ENCODE measurements around the gene GSE1.

The GSE1 gene

DNA sequence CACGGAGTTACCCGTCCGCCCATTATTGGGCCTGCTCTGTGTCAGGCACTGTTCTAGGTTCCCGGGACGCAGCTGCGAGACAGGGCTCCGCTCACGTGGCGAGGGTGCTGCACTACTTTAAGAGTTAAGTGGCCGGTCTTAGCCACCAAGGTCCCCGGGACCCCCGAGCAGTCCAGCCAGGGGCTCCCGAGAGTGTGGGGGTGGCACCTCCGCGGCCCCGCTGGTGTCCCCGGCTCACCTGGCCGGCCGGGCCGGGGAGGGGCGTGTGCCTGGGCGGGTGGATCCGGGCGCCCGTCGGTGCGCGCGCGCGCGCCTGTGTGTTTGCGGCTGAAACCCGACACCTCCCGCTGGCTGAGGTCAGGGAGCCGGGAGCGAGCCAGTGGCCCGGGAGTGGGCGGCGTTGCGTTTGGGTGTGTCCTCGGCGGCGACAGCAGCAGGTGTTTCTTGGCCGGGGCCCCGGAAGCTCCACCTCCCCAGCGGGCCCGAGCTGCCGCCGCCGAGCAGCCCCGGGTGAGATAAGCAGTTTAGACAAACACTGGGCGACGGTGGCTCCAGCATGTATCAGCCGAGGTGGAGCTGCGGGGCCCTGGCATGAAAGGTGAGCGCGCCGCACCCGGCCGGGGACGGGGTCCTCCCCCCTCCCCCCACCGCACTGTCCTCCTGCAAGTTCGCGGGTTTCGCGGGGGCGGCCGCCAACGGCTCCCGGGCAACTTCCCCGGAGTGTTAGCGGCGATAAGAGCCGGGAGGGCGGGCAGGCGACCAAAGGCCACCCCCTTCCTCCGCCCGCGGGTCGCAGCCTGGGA is at the start of gene GSE1:
GSE1 (plus strand) TSS at position 522 of the 803 bp plus-strand sequence; CDS start at position 592, 70 bp downstream.
- peak; percentile 96 for DNase-seq (ENCODE audit: low read depth)

DNA sequence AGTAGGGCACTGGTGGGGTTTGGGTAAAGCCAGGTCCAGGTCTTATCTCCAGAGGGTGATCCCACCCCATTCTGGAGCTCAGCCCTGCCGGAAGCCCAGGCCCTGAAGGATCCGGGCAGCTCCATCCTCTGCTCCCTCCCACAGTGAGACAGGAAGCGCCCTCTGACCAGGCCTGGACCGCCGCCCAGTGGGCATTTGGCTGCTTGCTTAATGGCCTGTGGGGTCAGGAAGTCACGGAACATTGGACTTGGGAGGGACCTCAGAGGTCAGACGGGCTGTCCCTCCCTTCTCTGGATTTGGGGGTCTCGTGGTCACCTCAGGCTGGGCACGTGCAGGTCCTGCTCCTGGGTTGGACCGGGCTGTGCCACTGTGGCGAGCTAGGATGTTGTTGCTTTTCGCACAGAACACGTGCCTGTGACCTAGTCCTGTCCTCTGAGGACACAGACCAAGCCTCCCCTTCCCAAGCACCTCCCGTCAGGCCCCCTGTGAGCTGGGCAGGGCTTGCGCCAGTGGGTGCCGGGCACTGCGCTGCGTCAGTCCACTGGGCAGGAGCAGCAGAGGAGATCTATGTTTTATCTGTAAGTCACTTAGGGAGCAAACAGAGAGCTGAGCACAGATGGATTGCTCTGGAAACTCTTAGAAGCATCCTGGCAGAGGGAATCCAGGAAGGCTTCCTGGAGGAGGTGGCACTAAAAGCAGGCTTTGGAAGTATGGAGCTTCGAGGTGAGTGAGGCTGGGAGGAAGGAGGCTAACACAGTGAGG is 49.4 kb upstream of the GSE1 start:
- TF ChIP-seq MAX (IDR thresholded peaks at IDR 0.05; ENCODE audit: low read depth, low read length) (no peak), MYC (IDR thresholded peaks at IDR 0.05; ENCODE audit: low read depth, low read length) (no peak), CTCF (IDR thresholded peaks at IDR 0.05; ENCODE audit: low read depth, low read length) (no peak), POLR2A (IDR thresholded peaks at IDR 0.05; ENCODE audit: extremely low read depth, insufficient read length) (no peak)
- DNase-seq (ENCODE audit: low read depth): no peak
- no peak overlapping the region for H3K4me3 ChIP-seq (ENCODE audit: low read depth, low read length)

More for the DNA sequence above, at the start of gene GSE1:
- peak within 1 kb of the TSS; percentile 70 for H3K4me3 ChIP-seq (ENCODE audit: low read depth, low read length)
- TF ChIP-seq MYC (IDR thresholded peaks at IDR 0.05; ENCODE audit: low read depth, low read length): no peak; the same call in 1 of the 2 replicates
- TF ChIP-seq POLR2A (IDR thresholded peaks at IDR 0.05; ENCODE audit: extremely low read depth, insufficient read length): peak; percentile 58
- TF ChIP-seq MAX (IDR thresholded peaks at IDR 0.05; ENCODE audit: low read depth, low read length): peak; percentile 41; the same call in 1 of the 2 replicates

DNA sequence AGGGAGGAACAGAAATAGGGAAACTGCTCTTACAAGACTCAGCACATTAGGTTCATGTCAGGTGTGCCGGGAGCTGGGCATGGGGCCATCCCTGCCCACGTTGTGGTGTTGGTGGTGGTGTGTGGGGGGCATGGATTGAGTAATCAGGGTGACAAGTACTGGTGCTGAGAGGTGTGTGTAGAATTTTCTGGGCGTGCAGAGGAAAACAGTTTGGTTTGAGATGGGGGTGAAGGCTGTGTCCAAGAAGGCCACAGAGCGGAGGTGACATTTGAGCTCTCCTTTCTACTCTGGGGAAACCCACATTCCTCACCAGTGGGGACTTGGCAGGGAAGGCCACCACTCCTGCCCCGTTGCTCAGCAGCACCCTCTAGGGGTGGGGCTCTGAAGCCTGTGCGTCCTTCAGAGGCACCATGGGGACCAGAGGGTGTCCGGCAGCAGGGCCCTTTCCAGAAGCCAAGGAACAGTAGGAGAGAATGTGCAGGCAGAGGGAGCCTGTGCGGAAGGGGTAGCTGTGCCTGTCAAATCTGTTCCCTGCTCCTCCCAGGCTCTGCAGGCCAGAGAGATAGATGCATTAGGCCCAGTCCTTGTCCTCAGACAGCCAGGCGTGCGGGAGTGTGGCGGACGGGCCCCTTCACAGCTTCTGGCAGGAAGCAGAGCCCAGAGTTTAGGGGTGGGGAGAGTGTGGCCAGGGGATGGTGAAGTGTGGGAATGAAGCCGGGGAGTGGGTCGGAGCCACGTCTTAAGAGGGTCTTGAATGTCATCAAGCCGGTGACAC is 48.7 kb upstream of the GSE1 start:
- DNase-seq (ENCODE audit: low read depth): peak; percentile 59
- TF ChIP-seq MYC (IDR thresholded peaks at IDR 0.05; ENCODE audit: low read depth, low read length) (no peak), CTCF (IDR thresholded peaks at IDR 0.05; ENCODE audit: low read depth, low read length) (peak; percentile 71), POLR2A (IDR thresholded peaks at IDR 0.05; ENCODE audit: extremely low read depth, insufficient read length) (no peak), MAX (IDR thresholded peaks at IDR 0.05; ENCODE audit: low read depth, low read length) (0 out of 2 replicates have a peak, but pooled peaks have one; percentile 3)
- no peak overlapping the region for H3K4me3 ChIP-seq (ENCODE audit: low read depth, low read length)

DNA sequence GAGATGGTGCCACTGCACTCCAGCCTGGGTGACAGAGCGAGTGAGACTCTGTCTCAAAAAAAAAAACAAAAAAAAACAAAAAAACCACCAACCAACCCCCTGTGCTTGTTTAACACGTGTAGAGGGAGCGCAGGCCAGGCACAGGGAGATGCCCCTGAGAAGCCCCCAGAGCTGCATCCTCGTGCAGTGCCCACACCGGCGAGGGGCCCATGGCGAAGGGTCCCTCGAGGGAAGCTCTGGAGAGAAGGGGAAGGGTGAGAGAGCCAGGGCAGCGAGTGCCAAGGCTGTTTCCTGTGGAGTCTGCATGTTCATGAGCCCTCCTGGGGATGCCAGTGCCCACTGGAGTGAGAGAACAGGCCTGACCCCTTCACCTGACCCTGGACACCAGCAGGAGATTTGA is 47.8 kb upstream of the GSE1 start:
- DNase-seq (ENCODE audit: low read depth): no peak
- no peak for TF ChIP-seq POLR2A (IDR thresholded peaks at IDR 0.05; ENCODE audit: extremely low read depth, insufficient read length)
- no peak for TF ChIP-seq CTCF (IDR thresholded peaks at IDR 0.05; ENCODE audit: low read depth, low read length)
- no peak for TF ChIP-seq MYC (IDR thresholded peaks at IDR 0.05; ENCODE audit: low read depth, low read length)
- TF ChIP-seq MAX (IDR thresholded peaks at IDR 0.05; ENCODE audit: low read depth, low read length): no peak

GRCh38 chr16:85565801-85566526 is 47.2 kb upstream of the GSE1 start:
- no peak for DNase-seq (ENCODE audit: low read depth)
- TF ChIP-seq POLR2A (IDR thresholded peaks at IDR 0.05; ENCODE audit: extremely low read depth, insufficient read length) (no peak), MYC (IDR thresholded peaks at IDR 0.05; ENCODE audit: low read depth, low read length) (no peak), CTCF (IDR thresholded peaks at IDR 0.05; ENCODE audit: low read depth, low read length) (no peak), MAX (IDR thresholded peaks at IDR 0.05; ENCODE audit: low read depth, low read length) (no peak)
- no peak overlapping the region for H3K4me3 ChIP-seq (ENCODE audit: low read depth, low read length)

More for the DNA sequence above, 47.8 kb upstream of the GSE1 start:
- no peak overlapping the region for H3K4me3 ChIP-seq (ENCODE audit: low read depth, low read length)

Data from NB4 (cell line).